ENCODE data around the gene INTS11. TPM values are rescaled to one million over a fixed set of nuclear protein-coding genes. Genes with fewer than 3 reads are reported as not detected.
A peak's percentile ranks its signal among the peaks of the same experiment; 100 is the strongest.

INTS11 gene
- total and polyA plus RNA-seq, 9 of the 15 experiments (the other 6 are each of a cell fraction or from before 2014, with no cell fraction given): 3.6 to 183 (median 110) TPM

DNA sequence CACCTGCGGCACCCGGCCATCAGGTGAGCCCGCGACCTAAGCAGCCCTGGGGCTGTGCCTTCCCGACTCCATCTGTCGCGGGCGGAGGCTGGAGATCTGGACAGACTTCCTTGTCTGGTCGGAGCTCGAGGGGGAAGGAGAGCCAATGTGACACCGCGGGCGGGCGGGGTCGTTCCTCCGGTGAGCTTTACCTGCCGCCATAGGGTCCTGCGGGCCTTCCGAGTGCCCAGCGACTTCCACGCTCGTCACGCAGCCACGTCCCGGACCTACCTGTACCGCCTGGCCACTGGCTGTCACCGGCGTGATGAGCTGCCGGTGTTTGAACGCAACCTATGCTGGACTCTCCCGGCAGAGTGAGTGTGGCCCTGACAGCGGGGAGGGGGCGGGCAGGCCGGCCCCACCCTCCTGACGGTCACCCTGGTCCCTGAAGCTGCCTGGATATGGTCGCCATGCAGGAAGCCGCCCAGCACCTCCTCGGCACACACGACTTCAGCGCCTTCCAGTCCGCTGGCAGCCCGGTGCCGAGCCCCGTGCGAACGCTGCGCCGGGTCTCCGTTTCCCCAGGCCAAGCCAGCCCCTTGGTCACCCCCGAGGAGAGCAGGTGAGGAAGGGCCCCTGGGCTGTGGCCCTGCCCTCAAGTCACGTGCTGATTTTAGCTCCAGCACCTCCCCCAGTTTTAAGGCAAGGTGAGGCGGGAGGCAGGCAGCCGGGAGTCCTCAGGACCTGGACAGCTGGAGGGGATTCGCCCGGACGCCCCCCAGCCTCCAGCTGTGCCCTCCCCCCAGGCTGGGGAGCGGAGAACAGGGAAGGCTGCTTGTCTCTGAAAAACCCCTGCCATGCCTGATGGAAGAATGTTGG is 15.0 kb downstream of the INTS11 start (continued):
- TF ChIP-seq PTBP1 (IDR thresholded peaks at IDR 0.05; ENCODE audit: low read depth, low read length) (no peak), EWSR1 (IDR thresholded peaks at IDR 0.05; ENCODE audit: borderline replicate concordance, low read depth, partially characterized antibody) (no peak), RAD51 (IDR thresholded peaks at IDR 0.05; ENCODE audit: borderline replicate concordance, low read depth) (peak; percentile 73; the same call in 1 of the 2 replicates), SIN3B (IDR thresholded peaks at IDR 0.05; ENCODE audit: low read depth) (no peak), ZNF146 (CRISPR knock-in tag; IDR thresholded peaks at IDR 0.05; ENCODE audit: unreplicated experiment) (peak; percentile 1), TEAD2 (tag; IDR thresholded peaks at IDR 0.05) (no peak), ZBTB8A (IDR thresholded peaks at IDR 0.05; ENCODE audit: partially characterized antibody) (no peak), FOS (IDR thresholded peaks at IDR 0.05; ENCODE audit: extremely low read depth, insufficient read length) (no peak), PHF21A (IDR thresholded peaks at IDR 0.05; ENCODE audit: borderline replicate concordance, low read depth) (no peak), WHSC1 (IDR thresholded peaks at IDR 0.05; ENCODE audit: low read length) (no peak), NELFE (IDR thresholded peaks at IDR 0.05; ENCODE audit: insufficient read depth, insufficient read length) (no peak), TAF15 (IDR thresholded peaks at IDR 0.05; ENCODE audit: low read depth, low read length) (no peak)
- TF ChIP-seq, protein P1, sequence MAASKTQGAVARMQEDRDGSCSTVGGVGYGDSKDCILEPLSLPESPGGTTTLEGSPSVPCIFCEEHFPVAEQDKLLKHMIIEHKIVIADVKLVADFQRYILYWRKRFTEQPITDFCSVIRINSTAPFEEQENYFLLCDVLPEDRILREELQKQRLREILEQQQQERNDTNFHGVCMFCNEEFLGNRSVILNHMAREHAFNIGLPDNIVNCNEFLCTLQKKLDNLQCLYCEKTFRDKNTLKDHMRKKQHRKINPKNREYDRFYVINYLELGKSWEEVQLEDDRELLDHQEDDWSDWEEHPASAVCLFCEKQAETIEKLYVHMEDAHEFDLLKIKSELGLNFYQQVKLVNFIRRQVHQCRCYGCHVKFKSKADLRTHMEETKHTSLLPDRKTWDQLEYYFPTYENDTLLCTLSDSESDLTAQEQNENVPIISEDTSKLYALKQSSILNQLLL (CRISPR knock-in tag; IDR thresholded peaks at IDR 0.05; ENCODE audit: borderline replicate concordance): no peak
- TF ChIP-seq, protein P2, sequence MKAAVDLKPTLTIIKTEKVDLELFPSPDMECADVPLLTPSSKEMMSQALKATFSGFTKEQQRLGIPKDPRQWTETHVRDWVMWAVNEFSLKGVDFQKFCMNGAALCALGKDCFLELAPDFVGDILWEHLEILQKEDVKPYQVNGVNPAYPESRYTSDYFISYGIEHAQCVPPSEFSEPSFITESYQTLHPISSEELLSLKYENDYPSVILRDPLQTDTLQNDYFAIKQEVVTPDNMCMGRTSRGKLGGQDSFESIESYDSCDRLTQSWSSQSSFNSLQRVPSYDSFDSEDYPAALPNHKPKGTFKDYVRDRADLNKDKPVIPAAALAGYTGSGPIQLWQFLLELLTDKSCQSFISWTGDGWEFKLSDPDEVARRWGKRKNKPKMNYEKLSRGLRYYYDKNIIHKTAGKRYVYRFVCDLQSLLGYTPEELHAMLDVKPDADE (conservative IDR thresholded peaks at IDR 0.05; ENCODE audit: control insufficient read depth, low read depth, low read length): no peak; the same call in 1 of the 2 replicates
- TF ChIP-seq, protein P3, sequence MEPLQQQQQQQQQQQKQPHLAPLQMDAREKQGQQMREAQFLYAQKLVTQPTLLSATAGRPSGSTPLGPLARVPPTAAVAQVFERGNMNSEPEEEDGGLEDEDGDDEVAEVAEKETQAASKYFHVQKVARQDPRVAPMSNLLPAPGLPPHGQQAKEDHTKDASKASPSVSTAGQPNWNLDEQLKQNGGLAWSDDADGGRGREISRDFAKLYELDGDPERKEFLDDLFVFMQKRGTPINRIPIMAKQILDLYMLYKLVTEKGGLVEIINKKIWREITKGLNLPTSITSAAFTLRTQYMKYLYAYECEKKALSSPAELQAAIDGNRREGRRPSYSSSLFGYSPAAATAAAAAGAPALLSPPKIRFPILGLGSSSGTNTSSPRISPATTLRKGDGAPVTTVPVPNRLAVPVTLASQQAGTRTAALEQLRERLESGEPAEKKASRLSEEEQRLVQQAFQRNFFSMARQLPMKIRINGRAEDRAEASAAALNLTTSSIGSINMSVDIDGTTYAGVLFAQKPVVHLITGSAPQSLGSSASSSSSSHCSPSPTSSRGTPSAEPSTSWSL (CRISPR knock-in tag; IDR thresholded peaks at IDR 0.05; ENCODE audit: borderline replicate concordance): no peak
- TF ChIP-seq, protein P4, sequence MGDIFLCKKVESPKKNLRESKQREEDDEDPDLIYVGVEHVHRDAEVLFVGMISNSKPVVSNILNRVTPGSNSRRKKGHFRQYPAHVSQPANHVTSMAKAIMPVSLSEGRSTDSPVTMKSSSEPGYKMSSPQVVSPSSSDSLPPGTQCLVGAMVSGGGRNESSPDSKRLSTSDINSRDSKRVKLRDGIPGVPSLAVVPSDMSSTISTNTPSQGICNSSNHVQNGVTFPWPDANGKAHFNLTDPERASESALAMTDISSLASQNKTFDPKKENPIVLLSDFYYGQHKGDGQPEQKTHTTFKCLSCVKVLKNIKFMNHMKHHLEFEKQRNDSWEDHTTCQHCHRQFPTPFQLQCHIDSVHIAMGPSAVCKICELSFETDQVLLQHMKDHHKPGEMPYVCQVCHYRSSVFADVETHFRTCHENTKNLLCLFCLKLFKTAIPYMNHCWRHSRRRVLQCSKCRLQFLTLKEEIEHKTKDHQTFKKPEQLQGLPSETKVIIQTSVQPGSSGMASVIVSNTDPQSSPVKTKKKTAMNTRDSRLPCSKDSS (IDR thresholded peaks at IDR 0.05; ENCODE audit: low read depth, partially characterized antibody): no peak

Data from K562 (cell line).